ENCODE results near the gene REN.

The REN gene

GRCh38 chr1:204110894-204111633 lies 55.1 kb downstream of the REN start:
- TF ChIP-seq REST (IDR thresholded peaks at IDR 0.05; ENCODE audit: insufficient read depth in 1 of 2, low read depth in 2 of 2, low read length in 2 of 2), result no peak
- no peak for TF ChIP-seq FOXP2 (optimal IDR thresholded peaks at IDR 0.05; ENCODE audit: borderline replicate concordance, extremely low read depth, extremely low read length, insufficient read depth)
- TF ChIP-seq TAF1 (IDR thresholded peaks at IDR 0.05; ENCODE audit: borderline replicate concordance, insufficient read depth, low read length), result no peak
- no peak for TF ChIP-seq POLR2AphosphoS5 (IDR thresholded peaks at IDR 0.05; ENCODE audit: low read depth, low read length)
- no peak for TF ChIP-seq SIN3A (IDR thresholded peaks at IDR 0.05; ENCODE audit: borderline replicate concordance, insufficient read depth, low read length)

- TF ChIP-seq REST (IDR thresholded peaks at IDR 0.05; ENCODE audit: insufficient read depth in 1 of 2, low read depth in 2 of 2, low read length in 2 of 2), result no peak
- no peak for TF ChIP-seq POLR2AphosphoS5 (IDR thresholded peaks at IDR 0.05; ENCODE audit: low read depth, low read length)
- no peak for TF ChIP-seq SIN3A (IDR thresholded peaks at IDR 0.05; ENCODE audit: borderline replicate concordance, insufficient read depth, low read length)
- no peak for TF ChIP-seq TAF1 (IDR thresholded peaks at IDR 0.05; ENCODE audit: borderline replicate concordance, insufficient read depth, low read length)
- no peak for TF ChIP-seq FOXP2 (optimal IDR thresholded peaks at IDR 0.05; ENCODE audit: borderline replicate concordance, extremely low read depth, extremely low read length, insufficient read depth)
These were observed 57.6 kb downstream of the REN start for GRCh38 chr1:204108312-204109141.

- TF ChIP-seq REST (IDR thresholded peaks at IDR 0.05; ENCODE audit: insufficient read depth in 1 of 2, low read depth in 2 of 2, low read length in 2 of 2) (no peak), TAF1 (IDR thresholded peaks at IDR 0.05; ENCODE audit: borderline replicate concordance, insufficient read depth, low read length) (no peak), FOXP2 (optimal IDR thresholded peaks at IDR 0.05; ENCODE audit: borderline replicate concordance, extremely low read depth, extremely low read length, insufficient read depth) (no peak), SIN3A (IDR thresholded peaks at IDR 0.05; ENCODE audit: borderline replicate concordance, insufficient read depth, low read length) (no peak), POLR2AphosphoS5 (IDR thresholded peaks at IDR 0.05; ENCODE audit: low read depth, low read length) (no peak)
These were observed 58.2 kb downstream of the REN start for GRCh38 chr1:204107892-204108291.

GRCh38 chr1:204106825-204107224 lies 59.3 kb downstream of the REN start:
- TF ChIP-seq POLR2AphosphoS5 (IDR thresholded peaks at IDR 0.05; ENCODE audit: low read depth, low read length) (no peak), TAF1 (IDR thresholded peaks at IDR 0.05; ENCODE audit: borderline replicate concordance, insufficient read depth, low read length) (no peak), FOXP2 (optimal IDR thresholded peaks at IDR 0.05; ENCODE audit: borderline replicate concordance, extremely low read depth, extremely low read length, insufficient read depth) (no peak), REST (IDR thresholded peaks at IDR 0.05; ENCODE audit: insufficient read depth in 1 of 2, low read depth in 2 of 2, low read length in 2 of 2) (no peak), SIN3A (IDR thresholded peaks at IDR 0.05; ENCODE audit: borderline replicate concordance, insufficient read depth, low read length) (no peak)

Measured in PFSK-1 (cell line).